ENCODE data around the gene C1QTNF1. TPM values are rescaled to one million over a fixed set of nuclear protein-coding genes. Genes with fewer than 3 reads are reported as not detected.

C1QTNF1 gene
- total and polyA plus RNA-seq, 2 donors (not counting 3 experiments of a cell fraction or from before 2014, with no cell fraction given): 2.5 to 4.0 TPM

DNA sequence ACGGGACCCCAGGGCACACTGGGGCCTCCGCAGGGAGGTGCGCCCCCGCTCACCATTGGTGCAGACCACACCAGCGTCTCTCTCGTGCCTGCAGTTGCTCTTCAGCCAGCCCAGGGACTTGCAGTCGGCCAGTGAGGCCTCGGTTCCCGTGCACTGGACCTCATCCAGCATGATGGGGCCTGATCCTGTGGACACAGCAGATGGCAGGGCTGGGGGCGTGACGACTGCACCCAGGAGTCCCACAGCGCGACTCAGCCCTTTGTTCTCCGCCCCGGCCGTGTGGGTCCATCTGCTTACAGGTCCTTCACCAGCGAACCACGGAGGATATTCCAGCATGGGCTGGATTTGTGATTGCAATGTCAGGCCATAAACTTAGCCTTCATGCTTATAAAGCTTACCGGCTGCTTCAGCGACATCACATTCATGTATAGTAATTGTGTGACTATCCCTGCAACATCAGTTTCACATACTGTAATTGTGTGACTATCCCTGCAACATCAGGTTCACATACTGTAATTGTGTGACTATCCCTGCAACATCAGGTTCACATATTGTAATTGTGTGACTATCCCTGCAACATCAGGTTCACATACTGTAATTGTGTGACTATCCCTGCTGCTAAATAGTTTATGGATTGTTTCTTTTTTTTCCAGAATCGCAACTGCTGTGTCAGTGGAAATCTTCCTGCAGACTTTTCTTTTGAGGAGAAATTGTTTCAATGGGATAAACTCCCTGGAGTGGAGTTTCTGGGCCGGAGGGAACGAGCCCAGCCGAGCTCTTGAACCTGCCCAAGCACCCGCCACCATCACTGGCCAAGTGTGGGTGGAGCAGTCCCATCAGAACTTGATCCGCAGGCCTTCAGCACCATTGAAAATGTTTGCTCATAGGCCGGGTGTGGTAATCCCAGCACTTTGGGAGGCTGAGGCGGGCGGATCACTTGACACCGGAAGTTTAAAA is 49.1 kb upstream of the C1QTNF1 start:
- TF ChIP-seq, protein P1, sequence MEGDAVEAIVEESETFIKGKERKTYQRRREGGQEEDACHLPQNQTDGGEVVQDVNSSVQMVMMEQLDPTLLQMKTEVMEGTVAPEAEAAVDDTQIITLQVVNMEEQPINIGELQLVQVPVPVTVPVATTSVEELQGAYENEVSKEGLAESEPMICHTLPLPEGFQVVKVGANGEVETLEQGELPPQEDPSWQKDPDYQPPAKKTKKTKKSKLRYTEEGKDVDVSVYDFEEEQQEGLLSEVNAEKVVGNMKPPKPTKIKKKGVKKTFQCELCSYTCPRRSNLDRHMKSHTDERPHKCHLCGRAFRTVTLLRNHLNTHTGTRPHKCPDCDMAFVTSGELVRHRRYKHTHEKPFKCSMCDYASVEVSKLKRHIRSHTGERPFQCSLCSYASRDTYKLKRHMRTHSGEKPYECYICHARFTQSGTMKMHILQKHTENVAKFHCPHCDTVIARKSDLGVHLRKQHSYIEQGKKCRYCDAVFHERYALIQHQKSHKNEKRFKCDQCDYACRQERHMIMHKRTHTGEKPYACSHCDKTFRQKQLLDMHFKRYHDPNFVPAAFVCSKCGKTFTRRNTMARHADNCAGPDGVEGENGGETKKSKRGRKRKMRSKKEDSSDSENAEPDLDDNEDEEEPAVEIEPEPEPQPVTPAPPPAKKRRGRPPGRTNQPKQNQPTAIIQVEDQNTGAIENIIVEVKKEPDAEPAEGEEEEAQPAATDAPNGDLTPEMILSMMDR (IDR thresholded peaks at IDR 0.05; ENCODE audit: extremely low read depth in 1 of 2, insufficient read depth in 1 of 2, low read depth in 1 of 2, low read length in 2 of 2): no peak
- TF ChIP-seq JUN (IDR thresholded peaks at IDR 0.05; ENCODE audit: borderline replicate concordance, insufficient read depth, insufficient read length, low read depth) (no peak), MAX (IDR thresholded peaks at IDR 0.05; ENCODE audit: insufficient read depth, insufficient read length) (no peak), FOS (IDR thresholded peaks at IDR 0.05; ENCODE audit: borderline replicate concordance, insufficient read depth, low read length) (no peak), POLR2AphosphoS5 (IDR thresholded peaks at IDR 0.05; ENCODE audit: insufficient read depth, low read depth, low read length) (no peak), MYC (IDR thresholded peaks at IDR 0.05; ENCODE audit: low read depth, low read length) (no peak), EZH2 (IDR thresholded peaks at IDR 0.05; ENCODE audit: borderline replicate concordance, low read depth, low read length, severe bottlenecking) (no peak), POLR2A (IDR thresholded peaks at IDR 0.05; ENCODE audit: low read depth, low read length) (no peak), GATA2 (IDR thresholded peaks at IDR 0.05; ENCODE audit: insufficient read depth, insufficient read length, low read depth, low read length) (no peak)
- H2AFZ ChIP-seq (ENCODE audit: low read depth, low read length): peak overlapping the region; percentile 64
- CTCF ChIA-PET: interaction anchor here (0.9 to 1.6 kb wide), 3 partner anchors 11 to 111 kb away, joined by 3 to 10 read pairs (median 4); no protein-coding TSS in a partner anchor
- H3K9me3 ChIP-seq (replicated peaks; ENCODE audit: control insufficient read depth, insufficient read depth, low read length): no peaks in the 10 kb centered on the region
- no peaks in the 10 kb centered on the region for H3K4me1 ChIP-seq (ENCODE audit: control insufficient read depth, extremely low read depth, insufficient read depth, low read length)
- peak overlapping the region; percentile 5 for H3K4me2 ChIP-seq (ENCODE audit: insufficient read depth, low read length)
- no peak overlapping the region for H3K9ac ChIP-seq (replicated peaks; ENCODE audit: extremely low read depth, insufficient read depth, low read length)
- H3K79me2 ChIP-seq (ENCODE audit: control insufficient read depth, insufficient read depth, low read length): no peaks in the 10 kb centered on the region
- H3K27me3 ChIP-seq (ENCODE audit: control insufficient read depth in 2 of 2, insufficient read depth in 2 of 2, low read length in 2 of 2): no peaks in the 10 kb centered on the region
- no peaks in the 10 kb centered on the region for H3K9me1 ChIP-seq (replicated peaks; ENCODE audit: control insufficient read depth, extremely low read depth, insufficient read depth, low read length)
- no peaks in the 10 kb centered on the region for H4K20me1 ChIP-seq (replicated peaks; ENCODE audit: control insufficient read depth, extremely low read depth, insufficient read depth, low read length)
- H3K27ac ChIP-seq (ENCODE audit: insufficient read depth, low read depth, low read length): no peak overlapping the region
- DNase-seq (ENCODE audit: low read depth, low spot score): peak; percentile 70
- POLR2A ChIA-PET: no interaction called here
- dilution Hi-C loops (cut with MboI; ENCODE audit: extremely low pct_ligation_motif_present, low sequenced_read_pairs): no loop called here
- H3K36me3 ChIP-seq (ENCODE audit: control insufficient read depth in 2 of 2, extremely low read depth in 1 of 2, insufficient read depth in 2 of 2, low read length in 2 of 2): no peaks in the 10 kb centered on the region
- no TSS peak for BruUV-seq (replicated peaks)
- H3K4me3 ChIP-seq (replicated peaks in 1 of 3; ENCODE audit: insufficient read depth in 1 of 3, low read depth in 1 of 3, low read length in 3 of 3): no peak overlapping the region
- peak; percentile 94 for FAIRE-seq
- intact Hi-C loops (cut with micrococcal nuclease): no loop called here
